Right hindlimb (tissue), 1 donor: Measurements from ENCODE around the gene CALML3.
"Not testable (repeated sequence)": the region's sequence is repeated elsewhere in the genome, so short reads cannot be mapped to it uniquely, and the experiment has no call there.

Source experiments
- DNase-seq: peaks from one replicate; pipeline ENCODE4 v3.0.0-alpha.2; 2018

Gene CALML3

DNA sequence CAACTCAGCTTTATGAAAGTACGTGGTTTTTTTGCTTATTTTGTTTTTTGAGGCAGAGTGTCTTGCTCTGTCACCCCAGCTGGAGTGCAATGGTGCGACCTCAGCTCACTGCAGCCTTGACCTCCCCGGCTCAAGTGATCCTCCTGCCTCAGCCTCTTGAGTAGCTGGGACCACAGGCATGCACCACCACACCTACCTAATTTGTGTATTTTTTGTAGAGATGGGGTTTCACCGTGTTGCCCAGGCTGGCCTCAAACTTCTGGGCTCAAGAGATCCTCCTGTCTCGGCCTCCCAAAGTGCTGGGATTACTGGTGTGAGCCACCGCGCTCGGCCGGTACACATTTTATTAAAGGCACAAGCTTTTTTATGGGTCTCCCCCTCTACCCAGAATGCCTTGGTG lies 34.3 kb downstream of the CALML3 start:
- not testable (repeated sequence) for DNase-seq

DNA sequence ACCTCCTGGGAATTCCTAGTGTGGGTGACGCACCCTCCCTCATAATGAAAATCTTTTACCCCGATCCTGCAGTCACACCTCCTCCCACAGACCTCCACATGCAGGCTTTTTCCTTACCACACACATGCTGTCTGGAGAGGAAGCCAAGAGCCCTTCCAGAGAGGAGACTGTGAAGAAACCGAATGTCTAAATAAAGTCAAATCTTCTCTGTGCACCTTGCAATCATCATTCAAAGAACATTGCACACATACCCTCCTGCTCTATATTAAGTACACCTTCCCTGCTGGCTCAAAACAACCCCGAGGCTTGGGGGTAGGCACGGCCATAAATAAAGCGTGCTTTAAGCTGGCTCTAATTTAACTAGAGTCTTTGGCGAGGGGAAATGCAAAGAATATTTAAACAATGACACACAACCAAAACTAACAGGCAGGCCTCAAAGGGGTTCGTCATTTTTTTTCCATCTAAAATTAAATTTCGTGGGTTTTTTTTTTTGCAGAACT lies 34.9 kb downstream of the CALML3 start:
- DNase-seq = peak; percentile 58

DNA sequence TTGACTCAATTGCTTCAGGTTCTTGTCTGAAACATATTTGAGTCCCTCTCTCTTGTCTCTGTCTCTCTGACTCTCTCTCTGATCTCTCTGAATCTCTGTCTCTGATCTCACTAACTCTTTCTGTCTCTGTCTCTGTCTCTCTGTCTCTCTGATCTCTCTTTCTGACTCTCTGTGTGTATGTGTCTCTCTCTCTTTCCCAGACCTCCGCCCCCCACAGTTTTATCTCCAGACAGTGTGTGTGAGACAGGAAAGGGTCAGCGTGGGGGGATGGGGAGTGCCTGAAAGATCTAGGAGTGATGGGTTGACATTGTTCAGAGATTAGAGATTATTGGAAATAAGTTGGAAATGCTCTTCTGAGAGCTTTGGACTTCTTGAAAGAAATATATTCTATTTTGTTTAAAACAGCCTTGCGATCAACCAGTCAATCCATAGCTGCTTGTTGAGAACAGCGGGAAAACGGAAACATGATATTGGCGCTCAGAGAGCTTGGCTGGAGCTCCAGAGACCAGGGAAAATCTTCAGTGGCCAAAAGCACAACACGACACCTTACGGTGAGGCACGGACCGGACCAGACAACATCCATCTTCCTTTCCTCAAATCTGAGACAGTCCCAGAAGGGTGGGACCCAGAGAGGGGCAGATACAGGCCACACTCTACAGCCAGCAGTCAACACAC lies 35.5 kb downstream of the CALML3 start:
- DNase-seq = no peak

DNA sequence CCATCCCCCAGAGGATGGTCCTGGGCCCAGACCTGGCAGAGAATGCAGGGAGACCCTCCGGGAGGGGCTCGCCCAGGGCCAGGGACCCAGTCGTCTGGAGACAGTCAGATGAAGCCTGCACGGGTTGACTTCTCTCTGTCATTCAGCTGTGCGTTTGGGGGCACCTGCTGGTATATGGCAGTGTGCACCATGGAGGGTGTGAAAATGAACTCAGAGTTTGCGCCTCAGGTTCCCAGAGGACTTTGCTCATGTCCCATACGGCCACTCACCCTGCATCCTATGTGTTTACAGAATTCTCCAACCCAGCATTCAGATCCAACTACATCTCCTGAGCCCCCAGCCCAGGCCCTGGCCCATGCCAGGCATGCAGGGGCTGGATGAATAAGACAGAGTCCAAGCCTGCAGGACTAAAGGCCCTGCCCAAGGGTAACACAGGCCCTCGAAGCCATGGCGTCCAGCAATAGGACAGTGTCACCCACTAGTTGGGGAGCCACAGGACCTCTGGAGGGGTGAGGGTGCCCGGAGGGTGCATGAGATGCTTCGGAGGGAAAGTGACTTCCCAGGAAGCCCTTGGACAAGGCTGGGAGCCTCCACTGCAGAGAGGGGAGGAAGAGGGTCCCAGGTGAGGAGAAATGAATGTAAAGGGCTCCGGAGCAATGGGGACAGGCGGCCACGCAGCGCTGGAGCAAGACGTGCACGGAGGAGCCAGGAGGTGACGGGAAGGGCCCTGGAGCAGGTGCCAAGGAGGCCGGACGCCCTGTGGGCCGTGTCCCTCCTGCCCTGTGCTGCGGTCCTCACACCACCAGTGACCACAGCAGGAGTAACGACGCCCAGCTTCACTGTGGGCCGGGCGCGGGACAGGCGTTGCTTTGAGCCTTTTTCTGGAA lies 36.3 kb downstream of the CALML3 start:
- no peak for DNase-seq

- DNase-seq = no peak
Measured at GRCh38 chr10:5561704-5562645, 37.2 kb downstream of the CALML3 start.

- no peak for DNase-seq
Measured at GRCh38 chr10:5563321-5563961, 38.7 kb downstream of the CALML3 start.

GRCh38 chr10:5563991-5564536 lies 39.3 kb downstream of the CALML3 start:
- no peak for DNase-seq

DNA sequence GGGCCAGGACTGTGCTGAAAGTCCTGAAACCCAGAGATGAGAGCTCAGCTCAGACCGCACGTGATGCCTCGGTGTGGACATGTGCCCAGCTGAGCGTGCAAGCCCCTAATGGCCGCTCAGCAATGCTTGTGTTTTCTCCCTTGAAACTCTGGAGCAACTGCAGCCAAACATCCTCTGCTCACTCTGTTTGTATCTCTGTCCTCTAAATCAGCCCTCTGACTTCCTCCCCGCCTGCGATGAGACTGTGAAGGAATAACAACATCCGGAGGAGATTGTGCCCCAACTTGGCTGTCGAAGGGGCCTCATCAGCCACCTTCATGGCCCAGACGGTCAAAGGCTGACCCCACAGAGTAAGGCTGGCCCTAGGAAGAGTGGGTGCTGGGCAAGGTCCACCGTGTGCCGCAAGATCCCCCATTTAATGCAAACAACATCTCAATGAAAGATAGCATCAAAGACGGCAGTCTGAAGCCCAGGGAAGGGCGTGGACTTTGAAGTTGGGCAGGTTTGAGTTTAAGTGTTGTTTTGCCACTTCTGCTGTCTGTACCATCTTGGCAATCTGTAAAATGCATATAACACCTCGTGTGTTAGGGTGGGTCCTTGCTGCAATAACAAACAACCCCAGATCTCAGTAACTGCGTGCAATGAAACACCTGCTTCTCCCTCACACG lies 39.9 kb downstream of the CALML3 start:
- no peak for DNase-seq

DNA sequence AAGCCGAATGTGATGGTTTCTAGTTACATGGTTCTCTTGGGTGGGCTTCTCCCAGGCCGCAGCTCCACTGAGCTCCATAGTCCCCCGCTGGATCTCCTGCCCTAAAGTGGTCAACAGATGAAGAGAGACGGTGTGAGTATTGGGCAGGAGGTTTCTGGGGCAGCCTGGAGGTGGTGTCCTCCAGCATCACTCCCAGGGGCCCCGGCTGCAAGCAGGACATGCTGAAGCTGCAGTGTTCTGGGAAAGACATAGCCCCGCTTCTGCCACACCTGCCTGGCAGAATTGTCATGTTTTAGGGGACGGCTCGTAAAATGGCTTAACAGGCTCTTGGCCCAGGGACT lies 40.4 kb downstream of the CALML3 start:
- no peak for DNase-seq

DNA sequence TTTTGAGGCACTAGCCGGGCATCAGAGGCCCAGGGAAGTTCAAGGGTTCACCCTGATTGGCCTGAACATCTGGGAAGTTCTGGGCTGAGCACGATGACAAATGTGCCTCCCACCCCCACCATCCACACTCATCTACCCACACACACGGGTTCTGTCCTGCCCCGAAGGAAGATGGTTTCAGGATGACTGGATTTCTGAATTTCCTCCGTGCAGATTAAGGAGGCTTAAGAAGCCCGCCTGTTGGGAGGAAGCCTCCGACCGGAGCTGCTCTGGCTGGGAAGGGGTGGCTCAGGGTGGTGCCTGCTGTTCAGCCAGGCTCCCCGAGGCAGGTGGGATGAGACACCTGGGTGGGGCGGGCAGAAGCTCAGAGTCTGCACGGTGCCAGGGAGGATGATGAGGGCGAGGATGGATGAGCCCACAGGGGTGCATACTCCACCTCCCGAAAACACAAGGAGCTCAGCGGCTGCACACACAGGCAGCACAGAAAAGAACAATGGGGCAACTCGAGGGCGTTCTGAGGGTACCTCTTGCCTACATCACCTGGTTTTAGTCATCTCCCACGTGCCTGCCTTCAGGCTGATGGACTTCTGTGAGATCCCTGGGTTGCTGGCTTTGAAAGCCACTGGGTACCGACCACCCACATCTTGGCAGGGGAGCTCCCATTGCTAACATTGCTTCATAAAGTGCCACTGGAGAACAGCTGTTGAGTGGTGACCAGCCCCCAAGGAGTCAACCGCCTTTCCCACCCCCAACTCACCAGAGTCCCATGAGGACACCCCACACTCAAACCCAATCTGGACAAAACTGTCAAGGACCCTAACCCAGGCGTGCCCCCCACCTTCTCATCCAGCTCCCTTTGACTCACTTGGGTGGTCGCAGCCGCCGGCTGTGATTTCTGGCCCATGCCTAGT lies 41.2 kb downstream of the CALML3 start:
- DNase-seq = no peak

DNA sequence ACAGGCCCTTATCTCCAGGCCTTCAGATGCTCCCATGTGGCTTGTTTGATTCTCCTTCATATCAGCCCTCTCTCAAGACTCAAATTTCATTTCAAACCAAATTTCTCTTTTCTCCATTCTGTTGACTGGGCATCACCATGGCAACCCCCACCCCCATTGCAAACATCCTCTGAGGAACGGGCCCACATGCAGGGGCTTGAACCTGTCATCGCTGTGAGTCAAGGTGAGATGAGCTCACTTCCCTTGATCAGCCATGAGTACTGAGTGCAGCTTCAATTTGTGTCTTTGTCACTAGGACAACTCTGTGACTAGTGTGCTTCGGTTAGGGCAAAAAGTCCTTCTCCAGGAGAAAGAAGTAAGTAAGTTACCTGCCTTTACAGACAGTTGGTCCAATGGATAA lies 41.9 kb downstream of the CALML3 start:
- DNase-seq = no peak

- DNase-seq = no peak
Measured at GRCh38 chr10:5567477-5567876, 42.7 kb downstream of the CALML3 start.

DNA sequence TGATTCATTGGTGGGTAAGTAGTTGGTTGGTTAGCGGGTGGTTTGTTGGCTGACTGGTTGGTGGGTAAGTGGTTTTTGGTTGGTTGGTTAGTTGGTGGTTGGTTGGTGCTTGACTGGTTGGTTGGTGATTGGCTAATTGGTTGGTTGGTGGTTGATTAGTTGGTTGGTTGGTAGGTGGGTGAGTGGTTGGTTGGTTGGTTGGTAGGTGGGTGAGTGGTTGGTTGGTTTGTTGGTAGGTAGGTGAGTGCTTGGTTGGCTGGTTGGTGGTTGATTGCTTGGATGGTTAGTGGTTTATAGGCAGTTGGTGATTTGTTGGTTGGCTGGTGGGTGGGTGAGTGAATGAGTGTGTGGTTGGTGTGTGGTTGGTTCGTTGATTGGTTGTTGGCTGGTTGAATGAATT lies 44.2 kb downstream of the CALML3 start:
- DNase-seq = no peak

GRCh38 chr10:5569568-5569967 lies 44.8 kb downstream of the CALML3 start:
- DNase-seq = no peak

DNA sequence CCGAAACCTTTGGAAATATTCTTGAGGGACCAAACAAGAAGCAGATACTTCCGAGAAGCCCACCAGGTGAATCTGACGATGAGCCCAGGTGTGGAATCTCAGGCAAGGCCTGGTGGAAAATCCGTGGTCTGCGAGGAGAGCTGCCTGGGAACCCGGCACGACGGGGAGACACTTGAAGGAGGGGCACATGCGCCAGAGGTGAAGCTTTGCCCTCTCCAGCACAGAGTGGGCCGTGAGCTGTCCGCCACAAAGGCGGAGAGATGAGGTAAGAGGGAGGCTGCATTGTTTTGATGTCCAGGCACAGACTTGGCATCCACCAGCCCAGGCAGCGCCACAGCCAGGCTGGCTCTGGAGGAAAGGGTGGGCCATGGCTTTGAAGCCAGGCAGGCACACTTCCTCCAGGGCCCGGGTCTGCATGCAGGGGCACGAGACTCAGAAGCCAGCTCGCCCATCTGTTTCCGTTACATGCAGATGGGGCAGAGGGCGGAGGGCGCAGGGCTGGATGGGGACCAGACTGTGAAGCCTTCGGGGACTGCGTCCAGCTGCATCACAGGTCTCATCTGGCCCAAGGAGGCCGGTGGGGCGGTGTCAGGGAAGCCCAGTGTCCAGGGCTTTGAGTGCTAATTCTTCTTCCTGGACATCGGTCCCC lies 45.4 kb downstream of the CALML3 start:
- DNase-seq = no peak

DNA sequence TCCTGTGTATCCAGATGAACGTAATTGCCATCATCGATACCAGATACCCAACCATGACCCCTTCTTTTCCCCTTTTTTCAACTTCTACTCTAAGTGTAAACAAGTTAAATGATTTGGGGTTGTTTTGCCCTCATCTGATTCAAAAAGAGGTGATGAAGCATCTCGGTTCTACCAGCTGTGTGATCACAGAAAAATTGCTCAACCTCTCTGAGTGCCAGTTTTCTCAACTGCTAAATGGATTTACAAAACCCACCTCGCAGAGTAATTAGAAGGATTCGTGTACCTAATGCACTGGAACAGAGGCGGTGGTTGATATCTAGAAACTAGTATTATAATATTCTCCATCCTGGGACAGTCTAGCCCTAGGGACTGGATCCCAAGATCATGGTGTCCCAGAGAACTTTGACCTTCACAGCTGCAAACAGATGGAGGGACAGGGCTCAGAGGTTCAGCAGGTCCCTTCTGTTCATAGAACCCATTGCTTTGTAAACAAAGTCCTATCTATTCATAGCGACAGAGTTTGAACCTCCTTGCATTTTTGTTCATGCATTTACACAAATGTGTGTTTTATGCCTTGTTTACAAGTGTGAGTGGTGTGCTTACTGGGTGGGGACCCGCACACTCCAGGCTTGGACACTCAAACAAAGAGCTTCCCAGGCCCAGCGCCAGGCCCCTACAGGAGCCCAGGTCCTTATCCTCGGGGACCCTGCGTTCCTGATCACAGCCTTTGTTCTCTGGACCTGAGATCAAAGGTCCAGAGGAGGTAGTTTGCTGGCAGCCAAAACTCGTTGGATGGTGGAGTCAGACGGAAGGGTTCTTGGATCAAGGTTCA lies 46.4 kb downstream of the CALML3 start:
- DNase-seq = no peak

- no peak for DNase-seq
Measured at GRCh38 chr10:5571826-5572225, 47.1 kb downstream of the CALML3 start.

DNA sequence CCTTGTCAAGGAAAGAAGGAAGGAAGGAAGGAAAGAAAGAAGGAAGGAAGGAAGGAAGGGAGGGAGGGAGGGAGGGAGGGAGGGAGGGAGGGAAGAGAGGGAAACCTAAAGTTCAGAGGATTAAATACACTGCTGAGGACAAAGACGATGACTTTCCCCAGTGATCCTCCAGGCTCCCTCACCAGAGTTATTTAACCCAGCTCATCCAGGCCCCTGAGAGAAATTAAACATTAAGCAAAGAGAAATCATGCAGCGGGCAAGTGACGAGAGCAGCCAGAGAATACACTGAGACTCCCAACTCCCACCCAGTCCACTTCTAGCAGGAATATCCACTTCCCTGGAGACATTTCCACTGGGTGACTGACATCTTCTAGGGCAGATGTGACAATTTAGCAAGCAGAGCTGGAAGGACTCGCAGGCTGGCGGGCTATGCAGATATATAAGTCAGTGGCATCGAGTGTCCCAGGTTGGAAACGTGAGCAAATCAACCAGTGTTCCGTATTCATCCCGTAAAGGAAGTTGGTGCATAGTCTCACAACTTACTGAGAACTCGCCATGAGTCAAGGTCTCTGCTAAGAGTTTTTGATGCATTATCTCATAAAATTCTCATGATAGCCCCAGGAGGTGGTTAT lies 48.7 kb downstream of the CALML3 start:
- no peak for DNase-seq
